GM21528 (cell line): ENCODE data around the gene ARMC9.
A peak's percentile ranks its signal among the peaks of the same experiment; 100 is the strongest.
"Not testable (repeated sequence)": the region's sequence is repeated elsewhere in the genome, so short reads cannot be mapped to it uniquely, and the experiment has no call there.

Experiments
- ATAC-seq: cut with Tn5 transposase; IDR thresholded peaks from one replicate; pipeline ENCODE4 v1.9.1; 2021; ENCODE audit warnings: mild to moderate bottlenecking, moderate library complexity; ENCODE audit not compliant: unreplicated experiment, low FRiP score

The ARMC9 gene

GRCh38 chr2:231198291-231199173 lies at the start of gene ARMC9:
Gene ARMC9, plus strand, starts transcription at chr2:231198631. Its CDS starts 7,608 bp downstream, at chr2:231206239.
- ATAC-seq, result peak; percentile 98

GRCh38 chr2:231152800-231153557 lies 45.5 kb upstream of the ARMC9 start:
- ATAC-seq, result no peak

- ATAC-seq, result no peak
Measured at GRCh38 chr2:231159306-231159705, 39.1 kb upstream of the ARMC9 start.

GRCh38 chr2:231160701-231161100 lies 37.7 kb upstream of the ARMC9 start:
- ATAC-seq, result no peak

- ATAC-seq, result no peak
Measured at GRCh38 chr2:231161252-231161839, 37.1 kb upstream of the ARMC9 start.

- ATAC-seq, result no peak
Measured at GRCh38 chr2:231161877-231162329, 36.5 kb upstream of the ARMC9 start.

GRCh38 chr2:231163011-231163410 lies 35.4 kb upstream of the ARMC9 start:
- ATAC-seq, result no peak

GRCh38 chr2:231163414-231164095 lies 34.9 kb upstream of the ARMC9 start:
- ATAC-seq, result no peak

GRCh38 chr2:231167745-231168459 lies 30.5 kb upstream of the ARMC9 start:
- no peak for ATAC-seq

GRCh38 chr2:231168460-231169139 lies 29.8 kb upstream of the ARMC9 start:
- no peak for ATAC-seq

GRCh38 chr2:231169488-231169887 lies 28.9 kb upstream of the ARMC9 start:
- ATAC-seq, result no peak

- no peak for ATAC-seq
Measured at GRCh38 chr2:231170055-231170454, 28.4 kb upstream of the ARMC9 start.

- ATAC-seq, result no peak
Measured at GRCh38 chr2:231172025-231172424, 26.4 kb upstream of the ARMC9 start.

GRCh38 chr2:231174211-231174651 lies 24.2 kb upstream of the ARMC9 start:
- ATAC-seq, result no peak

GRCh38 chr2:231176066-231176465 lies 22.4 kb upstream of the ARMC9 start:
- no peak for ATAC-seq

GRCh38 chr2:231177156-231178025 lies 21.0 kb upstream of the ARMC9 start:
- ATAC-seq, result no peak

- not testable (repeated sequence) for ATAC-seq
Measured at GRCh38 chr2:231178805-231179204, 19.6 kb upstream of the ARMC9 start.

GRCh38 chr2:231181860-231182512 lies 16.4 kb upstream of the ARMC9 start:
- ATAC-seq, result peak; percentile 48
